WTC11 (cell line): Measurements from ENCODE around the gene PRKCQ. TPM values are rescaled to one million over a fixed set of nuclear protein-coding genes. Genes with fewer than 3 reads are reported as not detected.
"Not testable (repeated sequence)": the region's sequence is repeated elsewhere in the genome, so short reads cannot be mapped to it uniquely, and the experiment has no call there.

Experiments
- ATAC-seq: fragments of 200-7000 bp; cut with Tn5 transposase; 2 replicates; pipeline ENCODE4 v1.10.0; 2021; ENCODE audit warnings: mild to moderate bottlenecking, moderate library complexity
- CTCF ChIA-PET: fragments of 300-600 bp; sonication (Branson Sonifier 250); formaldehyde crosslinking; loops from one replicate; lab custom pipeline; 2021; ENCODE audit warnings: antibody characterized with exemption; lab: Charles Lee
- POLR2A ChIA-PET: fragments of 350-600 bp; sonication (Branson Sonifier 250); formaldehyde crosslinking; loops from one replicate; lab custom pipeline; 2021; ENCODE audit warnings: antibody characterized with exemption; lab: Charles Lee
- DNase-seq: peaks from one replicate; pipeline ENCODE4 v3.0.0; 2021; ENCODE audit warnings: low spot score
- H3K27ac Mint-ChIP-seq: 2 replicates; pipeline ENCODE4 v1.8.0; 2021; ENCODE audit warnings: mixed read lengths
- H3K27me3 Mint-ChIP-seq: 2 replicates; pipeline ENCODE4 v1.8.0; 2021; ENCODE audit warnings: low read depth, mild to moderate bottlenecking, moderate library complexity, mixed read lengths
- H3K36me3 Mint-ChIP-seq: 2 replicates; pipeline ENCODE4 v1.8.0; 2021; ENCODE audit warnings: mixed read lengths
- H3K4me1 Mint-ChIP-seq: 2 replicates; pipeline ENCODE4 v1.8.0; 2022; ENCODE audit warnings: mixed read lengths
- H3K4me3 Mint-ChIP-seq: 2 replicates; pipeline ENCODE4 v1.8.0; 2021; ENCODE audit warnings: mild to moderate bottlenecking, moderate library complexity, mixed read lengths
- H3K9me3 Mint-ChIP-seq: 2 replicates; pipeline ENCODE4 v1.8.0; 2021; ENCODE audit warnings: mixed read lengths
- ATF1 ChIP-seq: sonication (generic); formaldehyde crosslinking; IDR thresholded peaks from 2 replicates; pipeline ENCODE4 v1.8.1; 2023; ENCODE audit warnings: mild to moderate bottlenecking, moderate library complexity, missing genetic modification reagents
- EMX1 ChIP-seq: fragments of 250-450 bp; sonication (Bioruptor Pico); IDR thresholded peaks from 2 replicates; pipeline ENCODE4 v1.8.0; 2021; ENCODE audit warnings: mild to moderate bottlenecking
- FOXK1 ChIP-seq: sonication (generic); formaldehyde crosslinking; IDR thresholded peaks from 2 replicates; pipeline ENCODE4 v1.8.0; 2022; ENCODE audit warnings: mild to moderate bottlenecking, moderate library complexity, missing genetic modification reagents
- GRHL2 ChIP-seq: fragments of 250-450 bp; sonication (Bioruptor Pico); IDR thresholded peaks from 2 replicates; pipeline ENCODE4 v1.8.0; 2022; ENCODE audit warnings: mild to moderate bottlenecking, moderate library complexity; ENCODE audit not compliant: insufficient replicate concordance, severe bottlenecking
- MXD4 ChIP-seq: fragments of 250-450 bp; sonication (Bioruptor Pico); IDR thresholded peaks from 2 replicates; pipeline ENCODE4 v1.8.0; 2021; ENCODE audit warnings: mild to moderate bottlenecking, moderate library complexity, borderline replicate concordance
- NR3C1 ChIP-seq: sonication (generic); formaldehyde crosslinking; conservative IDR thresholded peaks from 2 replicates; pipeline ENCODE4 v1.8.1; 2023; ENCODE audit warnings: low read depth, mild to moderate bottlenecking, missing genetic modification reagents
- RELA ChIP-seq: sonication (generic); formaldehyde crosslinking; IDR thresholded peaks from 2 replicates; pipeline ENCODE4 v1.8.1; 2022; ENCODE audit warnings: missing genetic modification reagents, mild to moderate bottlenecking, borderline replicate concordance
- TEAD4 ChIP-seq: sonication (generic); formaldehyde crosslinking; IDR thresholded peaks from 2 replicates; pipeline ENCODE4 v1.8.0; 2022; ENCODE audit warnings: mild to moderate bottlenecking, missing genetic modification reagents
- TP53 ChIP-seq: sonication (generic); formaldehyde crosslinking; IDR thresholded peaks from 2 replicates; pipeline ENCODE4 v1.8.1; 2023; ENCODE audit warnings: mild to moderate bottlenecking, missing genetic modification reagents
- ZNF317 ChIP-seq: sonication (generic); formaldehyde crosslinking; IDR thresholded peaks from 2 replicates; pipeline ENCODE4 v1.8.1; 2023; ENCODE audit warnings: low read depth, mild to moderate bottlenecking, moderate library complexity, missing genetic modification reagents, borderline replicate concordance
- ZNF396 ChIP-seq: fragments of 250-450 bp; sonication (Bioruptor Pico); IDR thresholded peaks from 2 replicates; pipeline ENCODE4 v1.8.0; 2021; ENCODE audit warnings: mild to moderate bottlenecking, moderate library complexity, borderline replicate concordance
- ZNF416 ChIP-seq: fragments of 250-450 bp; sonication (Bioruptor Pico); IDR thresholded peaks from 2 replicates; pipeline ENCODE4 v1.9.0; 2021; ENCODE audit warnings: mild to moderate bottlenecking, inconsistent platforms
- total RNA-seq: library from RNA; stranded (reverse); gene quantifications from 3 replicates; pipeline ENCODE4 v1.2.3, GENCODE V29; 2021
- TF ChIP-seq, protein P1 (sequence below): sonication (generic); formaldehyde crosslinking; IDR thresholded peaks from 2 replicates; pipeline ENCODE4 v1.8.0; 2022; ENCODE audit warnings: mild to moderate bottlenecking, missing genetic modification reagents
- TF ChIP-seq, protein P2 (sequence below): sonication (generic); formaldehyde crosslinking; IDR thresholded peaks from 2 replicates; pipeline ENCODE4 v1.8.1; 2022; ENCODE audit warnings: low read depth, mild to moderate bottlenecking, moderate library complexity, missing genetic modification reagents, borderline replicate concordance
- TF ChIP-seq, protein P3 (sequence below): sonication (generic); formaldehyde crosslinking; IDR thresholded peaks from 2 replicates; pipeline ENCODE4 v1.8.0; 2022; ENCODE audit warnings: mild to moderate bottlenecking, missing genetic modification reagents
- TF ChIP-seq, protein P4 (sequence below): sonication (generic); formaldehyde crosslinking; IDR thresholded peaks from 2 replicates; pipeline ENCODE4 v1.8.0; 2023; ENCODE audit warnings: mild to moderate bottlenecking, missing genetic modification reagents
- TF ChIP-seq, protein P5 (sequence below): fragments of 250-450 bp; sonication (Bioruptor Pico); IDR thresholded peaks from 2 replicates; pipeline ENCODE4 v1.9.0; 2021; ENCODE audit warnings: mild to moderate bottlenecking, borderline replicate concordance
- TF ChIP-seq, protein P6 (sequence below): fragments of 250-450 bp; sonication (Bioruptor Pico); IDR thresholded peaks from 2 replicates; pipeline ENCODE4 v1.9.0; 2021; ENCODE audit warnings: mild to moderate bottlenecking

Gene PRKCQ
- total RNA-seq, 1 experiment from 2014 or later: 8.7 TPM

DNA sequence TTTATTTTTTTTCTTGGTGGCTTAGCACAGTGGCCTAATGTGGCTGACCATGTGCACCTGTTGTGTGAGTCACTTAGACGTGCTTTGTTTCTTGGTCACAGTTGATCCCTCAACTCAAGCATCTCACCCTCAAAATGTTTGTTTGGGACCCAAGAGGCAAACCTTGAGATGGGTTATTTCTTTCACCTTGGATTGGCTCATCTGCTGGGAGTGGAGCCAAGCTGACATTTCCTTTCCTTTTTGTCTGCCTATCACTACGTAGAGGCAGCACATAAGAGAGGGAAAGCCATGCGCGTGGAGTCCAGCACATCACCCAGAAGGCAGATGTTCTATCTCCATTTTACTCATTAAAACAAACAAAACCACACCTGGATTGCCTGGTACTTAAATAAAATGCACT is 6.4 kb upstream of the PRKCQ start (continued):
- TF ChIP-seq, protein P1, sequence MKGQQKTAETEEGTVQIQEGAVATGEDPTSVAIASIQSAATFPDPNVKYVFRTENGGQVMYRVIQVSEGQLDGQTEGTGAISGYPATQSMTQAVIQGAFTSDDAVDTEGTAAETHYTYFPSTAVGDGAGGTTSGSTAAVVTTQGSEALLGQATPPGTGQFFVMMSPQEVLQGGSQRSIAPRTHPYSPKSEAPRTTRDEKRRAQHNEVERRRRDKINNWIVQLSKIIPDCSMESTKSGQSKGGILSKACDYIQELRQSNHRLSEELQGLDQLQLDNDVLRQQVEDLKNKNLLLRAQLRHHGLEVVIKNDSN (CRISPR knock-in tag): no peak

DNA sequence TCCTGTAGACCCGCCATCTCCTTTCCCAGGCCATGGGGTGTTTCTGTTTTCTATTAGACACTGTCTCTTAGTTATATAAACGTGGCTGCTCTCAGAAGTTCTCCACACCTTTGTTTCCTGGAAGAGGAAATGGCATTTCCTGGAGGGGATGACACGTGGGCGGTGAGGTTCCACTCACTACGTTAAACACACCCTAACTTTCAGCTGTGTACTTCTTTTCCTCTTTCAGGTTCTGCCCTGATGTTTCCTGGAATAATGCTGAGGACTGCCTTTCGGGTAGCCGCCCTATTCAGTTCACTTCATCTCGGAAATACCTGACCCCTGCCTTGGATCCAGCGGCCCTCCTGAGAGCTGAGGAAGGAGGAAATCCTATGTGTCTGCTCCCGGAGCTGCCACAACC is 3.4 kb upstream of the PRKCQ start:
- Mint-ChIP-seq H3K27ac (no peak overlapping the region; the same call in 1 of the 2 replicates), H3K27me3 (peaks cover 5% of the 10 kb centered on the region), H3K4me3 (no peak overlapping the region), H3K4me1 (peaks cover 27% of the 10 kb centered on the region), H3K36me3 (peaks cover 23% of the 10 kb centered on the region), H3K9me3 (no peaks in the 10 kb centered on the region)
- ATAC-seq (no peak), DNase-seq (no peak)
- no peak for TF ChIP-seq RELA (CRISPR knock-in tag)
- TF ChIP-seq TEAD4: no peak
- no peak for TF ChIP-seq GRHL2 (CRISPR knock-in tag)
- TF ChIP-seq FOXK1: no peak
- TF ChIP-seq ZNF317 (CRISPR knock-in tag): no peak
- TF ChIP-seq ZNF396 (CRISPR knock-in tag): no peak
- TF ChIP-seq, protein P2, sequence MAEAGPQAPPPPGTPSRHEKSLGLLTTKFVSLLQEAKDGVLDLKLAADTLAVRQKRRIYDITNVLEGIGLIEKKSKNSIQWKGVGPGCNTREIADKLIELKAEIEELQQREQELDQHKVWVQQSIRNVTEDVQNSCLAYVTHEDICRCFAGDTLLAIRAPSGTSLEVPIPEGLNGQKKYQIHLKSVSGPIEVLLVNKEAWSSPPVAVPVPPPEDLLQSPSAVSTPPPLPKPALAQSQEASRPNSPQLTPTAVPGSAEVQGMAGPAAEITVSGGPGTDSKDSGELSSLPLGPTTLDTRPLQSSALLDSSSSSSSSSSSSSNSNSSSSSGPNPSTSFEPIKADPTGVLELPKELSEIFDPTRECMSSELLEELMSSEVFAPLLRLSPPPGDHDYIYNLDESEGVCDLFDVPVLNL (CRISPR knock-in tag): no peak
- TF ChIP-seq ATF1 (CRISPR knock-in tag): no peak
- no peak for TF ChIP-seq ZNF416 (CRISPR knock-in tag)
- TF ChIP-seq MXD4 (CRISPR knock-in tag): no peak
- no peak for TF ChIP-seq NR3C1 (CRISPR knock-in tag)
- TF ChIP-seq, protein P3, sequence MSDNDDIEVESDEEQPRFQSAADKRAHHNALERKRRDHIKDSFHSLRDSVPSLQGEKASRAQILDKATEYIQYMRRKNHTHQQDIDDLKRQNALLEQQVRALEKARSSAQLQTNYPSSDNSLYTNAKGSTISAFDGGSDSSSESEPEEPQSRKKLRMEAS: no peak
- TF ChIP-seq, protein P4, sequence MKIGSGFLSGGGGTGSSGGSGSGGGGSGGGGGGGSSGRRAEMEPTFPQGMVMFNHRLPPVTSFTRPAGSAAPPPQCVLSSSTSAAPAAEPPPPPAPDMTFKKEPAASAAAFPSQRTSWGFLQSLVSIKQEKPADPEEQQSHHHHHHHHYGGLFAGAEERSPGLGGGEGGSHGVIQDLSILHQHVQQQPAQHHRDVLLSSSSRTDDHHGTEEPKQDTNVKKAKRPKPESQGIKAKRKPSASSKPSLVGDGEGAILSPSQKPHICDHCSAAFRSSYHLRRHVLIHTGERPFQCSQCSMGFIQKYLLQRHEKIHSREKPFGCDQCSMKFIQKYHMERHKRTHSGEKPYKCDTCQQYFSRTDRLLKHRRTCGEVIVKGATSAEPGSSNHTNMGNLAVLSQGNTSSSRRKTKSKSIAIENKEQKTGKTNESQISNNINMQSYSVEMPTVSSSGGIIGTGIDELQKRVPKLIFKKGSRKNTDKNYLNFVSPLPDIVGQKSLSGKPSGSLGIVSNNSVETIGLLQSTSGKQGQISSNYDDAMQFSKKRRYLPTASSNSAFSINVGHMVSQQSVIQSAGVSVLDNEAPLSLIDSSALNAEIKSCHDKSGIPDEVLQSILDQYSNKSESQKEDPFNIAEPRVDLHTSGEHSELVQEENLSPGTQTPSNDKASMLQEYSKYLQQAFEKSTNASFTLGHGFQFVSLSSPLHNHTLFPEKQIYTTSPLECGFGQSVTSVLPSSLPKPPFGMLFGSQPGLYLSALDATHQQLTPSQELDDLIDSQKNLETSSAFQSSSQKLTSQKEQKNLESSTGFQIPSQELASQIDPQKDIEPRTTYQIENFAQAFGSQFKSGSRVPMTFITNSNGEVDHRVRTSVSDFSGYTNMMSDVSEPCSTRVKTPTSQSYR (CRISPR knock-in tag): no peak
- TF ChIP-seq, protein P5, sequence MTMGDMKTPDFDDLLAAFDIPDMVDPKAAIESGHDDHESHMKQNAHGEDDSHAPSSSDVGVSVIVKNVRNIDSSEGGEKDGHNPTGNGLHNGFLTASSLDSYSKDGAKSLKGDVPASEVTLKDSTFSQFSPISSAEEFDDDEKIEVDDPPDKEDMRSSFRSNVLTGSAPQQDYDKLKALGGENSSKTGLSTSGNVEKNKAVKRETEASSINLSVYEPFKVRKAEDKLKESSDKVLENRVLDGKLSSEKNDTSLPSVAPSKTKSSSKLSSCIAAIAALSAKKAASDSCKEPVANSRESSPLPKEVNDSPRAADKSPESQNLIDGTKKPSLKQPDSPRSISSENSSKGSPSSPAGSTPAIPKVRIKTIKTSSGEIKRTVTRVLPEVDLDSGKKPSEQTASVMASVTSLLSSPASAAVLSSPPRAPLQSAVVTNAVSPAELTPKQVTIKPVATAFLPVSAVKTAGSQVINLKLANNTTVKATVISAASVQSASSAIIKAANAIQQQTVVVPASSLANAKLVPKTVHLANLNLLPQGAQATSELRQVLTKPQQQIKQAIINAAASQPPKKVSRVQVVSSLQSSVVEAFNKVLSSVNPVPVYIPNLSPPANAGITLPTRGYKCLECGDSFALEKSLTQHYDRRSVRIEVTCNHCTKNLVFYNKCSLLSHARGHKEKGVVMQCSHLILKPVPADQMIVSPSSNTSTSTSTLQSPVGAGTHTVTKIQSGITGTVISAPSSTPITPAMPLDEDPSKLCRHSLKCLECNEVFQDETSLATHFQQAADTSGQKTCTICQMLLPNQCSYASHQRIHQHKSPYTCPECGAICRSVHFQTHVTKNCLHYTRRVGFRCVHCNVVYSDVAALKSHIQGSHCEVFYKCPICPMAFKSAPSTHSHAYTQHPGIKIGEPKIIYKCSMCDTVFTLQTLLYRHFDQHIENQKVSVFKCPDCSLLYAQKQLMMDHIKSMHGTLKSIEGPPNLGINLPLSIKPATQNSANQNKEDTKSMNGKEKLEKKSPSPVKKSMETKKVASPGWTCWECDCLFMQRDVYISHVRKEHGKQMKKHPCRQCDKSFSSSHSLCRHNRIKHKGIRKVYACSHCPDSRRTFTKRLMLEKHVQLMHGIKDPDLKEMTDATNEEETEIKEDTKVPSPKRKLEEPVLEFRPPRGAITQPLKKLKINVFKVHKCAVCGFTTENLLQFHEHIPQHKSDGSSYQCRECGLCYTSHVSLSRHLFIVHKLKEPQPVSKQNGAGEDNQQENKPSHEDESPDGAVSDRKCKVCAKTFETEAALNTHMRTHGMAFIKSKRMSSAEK (CRISPR knock-in tag): no peak
- TF ChIP-seq EMX1 (CRISPR knock-in tag): no peak
- TF ChIP-seq, protein P6, sequence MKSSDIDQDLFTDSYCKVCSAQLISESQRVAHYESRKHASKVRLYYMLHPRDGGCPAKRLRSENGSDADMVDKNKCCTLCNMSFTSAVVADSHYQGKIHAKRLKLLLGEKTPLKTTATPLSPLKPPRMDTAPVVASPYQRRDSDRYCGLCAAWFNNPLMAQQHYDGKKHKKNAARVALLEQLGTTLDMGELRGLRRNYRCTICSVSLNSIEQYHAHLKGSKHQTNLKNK: no peak
- TF ChIP-seq TP53: no peak
- ChIA-PET CTCF (no interaction called here), POLR2A (no interaction called here)

DNA sequence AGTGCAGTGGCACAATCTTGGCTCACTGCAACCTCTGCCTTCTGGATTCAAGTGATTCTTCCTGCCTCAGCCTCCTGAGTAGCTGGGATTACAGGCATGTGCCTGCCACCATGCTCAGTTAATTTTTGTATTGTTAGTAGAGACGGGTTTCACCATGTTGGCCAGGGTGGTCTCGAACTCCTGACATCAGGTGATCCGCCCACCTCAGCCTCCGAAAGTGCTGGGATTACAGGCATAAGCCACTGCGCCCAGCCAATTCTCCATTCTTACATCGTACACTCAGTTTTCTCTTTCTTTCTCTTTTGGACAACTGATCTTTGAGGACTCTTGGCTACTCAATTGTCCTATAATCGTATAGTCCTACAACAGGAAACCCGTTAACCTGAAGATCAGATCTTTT is 2.8 kb upstream of the PRKCQ start:
- H3K27me3 Mint-ChIP-seq, DNase-seq, H3K9me3 Mint-ChIP-seq, H3K4me3 Mint-ChIP-seq, POLR2A ChIA-PET, ATAC-seq: not testable (repeated sequence)
- CTCF ChIA-PET: interaction anchor here (3.4 kb wide), 1 partner anchor 65 kb away, joined by 37 read pairs; no protein-coding TSS in a partner anchor
- H3K27ac Mint-ChIP-seq: peak overlapping the region; percentile 60; the same call in 1 of the 2 replicates
- H3K36me3 Mint-ChIP-seq: peaks cover 23% of the 10 kb centered on the region
- peaks cover 33% of the 10 kb centered on the region for H3K4me1 Mint-ChIP-seq
